ENCODE results near the gene PXK. TPM values are rescaled to one million over a fixed set of nuclear protein-coding genes. Genes with fewer than 3 reads are reported as not detected.

Gene PXK
- total RNA-seq, 1 donor from 2014 or later, result 14.3 TPM

- no peaks in the 10 kb centered on the region for H3K36me3 ChIP-seq
- H3F3A ChIP-seq (ENCODE audit: low read depth), result no peaks in the 10 kb centered on the region
- no peak overlapping the region for H3K27ac ChIP-seq
- H3K79me2 ChIP-seq (ENCODE audit: low read depth), result no peaks in the 10 kb centered on the region
- H3K9me3 ChIP-seq (ENCODE audit: low read depth), result no peaks in the 10 kb centered on the region
- Mint-ChIP-seq H3K36me3 (peaks cover 2% of the 10 kb centered on the region), H3K27me3 (ENCODE audit: insufficient read depth, low read depth) (peaks cover 2% of the 10 kb centered on the region), H3K4me1 (peaks cover 9% of the 10 kb centered on the region), H3K9me3 (no peaks in the 10 kb centered on the region), H3K27ac (no peak overlapping the region), H3K4me3 (no peak overlapping the region)
- no peaks in the 10 kb centered on the region for H3K4me1 ChIP-seq
- H4K20me1 ChIP-seq (ENCODE audit: low read depth), result no peaks in the 10 kb centered on the region
- H3K4me2 ChIP-seq, result no peak overlapping the region
- no peak overlapping the region for H3K4me3 ChIP-seq
- DNase-seq (ENCODE audit: low spot score), result no peak
- no peaks in the 10 kb centered on the region for H3K27me3 ChIP-seq
- no peak for TF ChIP-seq EZH2phosphoT487 (IDR thresholded peaks at IDR 0.05)
- TF ChIP-seq CTCF (IDR thresholded peaks at IDR 0.05), result no peak
- no peak for TF ChIP-seq EZH2 (IDR thresholded peaks at IDR 0.05)
- no peak overlapping the region for H2AFZ ChIP-seq (replicated peaks)
- no peak overlapping the region for H3K9ac ChIP-seq
Observed at GRCh38 chr3:58353722-58354553, 21.2 kb downstream of the PXK start.

- H3K27me3 Mint-ChIP-seq (ENCODE audit: insufficient read depth, low read depth), result peaks cover 2% of the 10 kb centered on the region
- no peak for DNase-seq (ENCODE audit: low spot score)
- Histone ChIP-seq H3K4me1 (no peaks in the 10 kb centered on the region), H3K9me3 (ENCODE audit: low read depth) (no peaks in the 10 kb centered on the region), H2AFZ (replicated peaks) (no peak overlapping the region), H3K9ac (no peak overlapping the region), H3K36me3 (no peaks in the 10 kb centered on the region), H3K4me2 (no peak overlapping the region), H3K27ac (no peak overlapping the region), H3K4me3 (no peak overlapping the region), H3F3A (ENCODE audit: low read depth) (no peaks in the 10 kb centered on the region), H3K27me3 (no peaks in the 10 kb centered on the region), H4K20me1 (ENCODE audit: low read depth) (no peaks in the 10 kb centered on the region), H3K79me2 (ENCODE audit: low read depth) (no peaks in the 10 kb centered on the region)
- H3K9me3 Mint-ChIP-seq, result no peaks in the 10 kb centered on the region
- H3K4me1 Mint-ChIP-seq, result peaks cover 9% of the 10 kb centered on the region
- H3K27ac Mint-ChIP-seq, result no peak overlapping the region
- H3K36me3 Mint-ChIP-seq, result peaks cover 2% of the 10 kb centered on the region
- no peak overlapping the region for H3K4me3 Mint-ChIP-seq
- TF ChIP-seq CTCF (IDR thresholded peaks at IDR 0.05), result no peak
- no peak for TF ChIP-seq EZH2phosphoT487 (IDR thresholded peaks at IDR 0.05)
- no peak for TF ChIP-seq EZH2 (IDR thresholded peaks at IDR 0.05)
Observed at GRCh38 chr3:58355179-58355578, 22.5 kb downstream of the PXK start.

- Histone ChIP-seq H3K27me3 (no peaks in the 10 kb centered on the region), H2AFZ (replicated peaks) (no peak overlapping the region), H3K4me3 (no peak overlapping the region), H3K9ac (no peak overlapping the region), H3K79me2 (ENCODE audit: low read depth) (no peaks in the 10 kb centered on the region), H3K27ac (no peak overlapping the region), H3K4me1 (no peaks in the 10 kb centered on the region), H3K4me2 (no peak overlapping the region), H3F3A (ENCODE audit: low read depth) (no peaks in the 10 kb centered on the region), H3K9me3 (ENCODE audit: low read depth) (no peaks in the 10 kb centered on the region), H3K36me3 (no peaks in the 10 kb centered on the region), H4K20me1 (ENCODE audit: low read depth) (no peaks in the 10 kb centered on the region)
- no peak for DNase-seq (ENCODE audit: low spot score)
- H3K9me3 Mint-ChIP-seq, result no peaks in the 10 kb centered on the region
- no peak for TF ChIP-seq CTCF (IDR thresholded peaks at IDR 0.05)
- no peak for TF ChIP-seq EZH2phosphoT487 (IDR thresholded peaks at IDR 0.05)
- TF ChIP-seq EZH2 (IDR thresholded peaks at IDR 0.05), result no peak
- no peak overlapping the region for H3K4me3 Mint-ChIP-seq
- H3K27me3 Mint-ChIP-seq (ENCODE audit: insufficient read depth, low read depth), result peaks cover 2% of the 10 kb centered on the region
- H3K36me3 Mint-ChIP-seq, result peaks cover 2% of the 10 kb centered on the region
- peaks cover 9% of the 10 kb centered on the region for H3K4me1 Mint-ChIP-seq
- no peak overlapping the region for H3K27ac Mint-ChIP-seq
Observed at GRCh38 chr3:58356054-58356453, 23.4 kb downstream of the PXK start.
